ENCODE data around the gene STX16.

DNA sequence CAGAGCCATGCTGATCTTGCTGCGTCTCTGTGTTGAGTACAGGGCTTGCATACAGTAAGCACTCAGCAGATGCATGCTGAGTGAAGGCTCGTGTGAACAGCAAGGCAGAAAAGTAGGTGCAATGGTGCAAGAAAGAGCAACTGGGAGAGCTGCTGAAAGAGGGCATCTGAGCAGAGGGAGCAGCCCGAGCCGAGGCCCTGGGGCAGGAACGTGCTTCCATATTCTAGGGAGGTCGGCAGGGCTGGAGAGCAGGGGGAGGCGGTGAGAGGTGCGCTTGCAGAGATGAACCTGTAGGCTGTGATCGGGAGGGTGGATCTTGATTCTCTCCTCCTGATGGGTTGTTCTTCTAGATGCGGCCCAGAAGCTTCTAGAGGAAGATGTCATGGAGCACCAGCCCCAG is 26.4 kb upstream of the STX16 start:
- TF ChIP-seq, protein P1, sequence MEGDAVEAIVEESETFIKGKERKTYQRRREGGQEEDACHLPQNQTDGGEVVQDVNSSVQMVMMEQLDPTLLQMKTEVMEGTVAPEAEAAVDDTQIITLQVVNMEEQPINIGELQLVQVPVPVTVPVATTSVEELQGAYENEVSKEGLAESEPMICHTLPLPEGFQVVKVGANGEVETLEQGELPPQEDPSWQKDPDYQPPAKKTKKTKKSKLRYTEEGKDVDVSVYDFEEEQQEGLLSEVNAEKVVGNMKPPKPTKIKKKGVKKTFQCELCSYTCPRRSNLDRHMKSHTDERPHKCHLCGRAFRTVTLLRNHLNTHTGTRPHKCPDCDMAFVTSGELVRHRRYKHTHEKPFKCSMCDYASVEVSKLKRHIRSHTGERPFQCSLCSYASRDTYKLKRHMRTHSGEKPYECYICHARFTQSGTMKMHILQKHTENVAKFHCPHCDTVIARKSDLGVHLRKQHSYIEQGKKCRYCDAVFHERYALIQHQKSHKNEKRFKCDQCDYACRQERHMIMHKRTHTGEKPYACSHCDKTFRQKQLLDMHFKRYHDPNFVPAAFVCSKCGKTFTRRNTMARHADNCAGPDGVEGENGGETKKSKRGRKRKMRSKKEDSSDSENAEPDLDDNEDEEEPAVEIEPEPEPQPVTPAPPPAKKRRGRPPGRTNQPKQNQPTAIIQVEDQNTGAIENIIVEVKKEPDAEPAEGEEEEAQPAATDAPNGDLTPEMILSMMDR (IDR thresholded peaks at IDR 0.05) = no peak
- no peak for TF ChIP-seq ZFX (IDR thresholded peaks at IDR 0.05; ENCODE audit: borderline replicate concordance)

Data from 22Rv1 (cell line).